GM23338 (cell line): ENCODE measurements around the gene SYP. TPM values are rescaled to one million over a fixed set of nuclear protein-coding genes. Genes with fewer than 3 reads are reported as not detected.

Source experiments
- ATAC-seq: fragments of 200-7000 bp; cut with Tn5 transposase; 3 replicates; pipeline ENCODE4 v1.9.1; 2020
- DNase-seq: peaks from one replicate; pipeline ENCODE4 v3.0.0-alpha.2; 2015; ENCODE audit warnings: low spot score
- H2AFZ ChIP-seq: fragments of 200-600 bp; sonication (generic); 2 replicates; pipeline ENCODE4 v1.8.0; 2016; ENCODE audit warnings: antibody characterized with exemption, mild to moderate bottlenecking, moderate library complexity
- H3F3A ChIP-seq: fragments of 200-600 bp; sonication (generic); replicated peaks from 2 replicates; pipeline ENCODE4 v1.8.0; 2017; ENCODE audit warnings: antibody characterized with exemption, mixed run types, low read depth
- H3K27ac ChIP-seq: fragments of 200-600 bp; sonication (generic); 2 replicates; pipeline ENCODE4 v1.6.1; 2016; ENCODE audit warnings: low read depth
- H3K27me3 ChIP-seq: fragments of 200-600 bp; sonication (generic); 2 replicates; pipeline ENCODE4 v1.8.0; 2016; ENCODE audit warnings: mild to moderate bottlenecking, mixed run types, moderate library complexity; ENCODE audit not compliant: insufficient read depth
- H3K36me3 ChIP-seq: fragments of 200-600 bp; sonication (generic); 2 replicates; pipeline ENCODE4 v1.8.0; 2016; ENCODE audit warnings: mild to moderate bottlenecking; ENCODE audit not compliant: insufficient read depth
- H3K4me1 ChIP-seq: fragments of 200-600 bp; sonication (generic); 2 replicates; pipeline ENCODE4 v1.8.0; 2016; ENCODE audit warnings: mild to moderate bottlenecking, moderate library complexity; ENCODE audit not compliant: insufficient read depth
- H3K4me2 ChIP-seq: fragments of 200-600 bp; sonication (generic); 2 replicates; pipeline ENCODE4 v1.7.1; 2017; ENCODE audit warnings: mixed run types
- H3K4me3 ChIP-seq: fragments of 200-600 bp; sonication (generic); 2 replicates; pipeline ENCODE4 v1.6.1; 2016; ENCODE audit warnings: mixed run types
- H3K79me2 ChIP-seq: fragments of 200-600 bp; sonication (generic); replicated peaks from 2 replicates; pipeline ENCODE4 v1.8.0; 2017; ENCODE audit warnings: mild to moderate bottlenecking; ENCODE audit not compliant: insufficient read depth
- H3K9me2 ChIP-seq: fragments of 200-600 bp; sonication (generic); 2 replicates; pipeline ENCODE4 v1.8.0; 2017; ENCODE audit not compliant: insufficient read depth
- H4K20me1 ChIP-seq: fragments of 200-600 bp; sonication (generic); replicated peaks from 2 replicates; pipeline ENCODE4 v1.8.0; 2017; ENCODE audit warnings: mild to moderate bottlenecking; ENCODE audit not compliant: insufficient read depth
- H3K27ac Mint-ChIP-seq: 2 replicates; pipeline ENCODE4 v1.8.0; 2020; ENCODE audit warnings: inconsistent platforms, mild to moderate bottlenecking, moderate library complexity, mixed read lengths
- H3K27me3 Mint-ChIP-seq: 3 replicates; pipeline ENCODE4 v1.8.0; 2022; ENCODE audit warnings: low read depth, mild to moderate bottlenecking, moderate library complexity, mixed read lengths, inconsistent platforms; ENCODE audit not compliant: insufficient read depth, poor library complexity
- H3K36me3 Mint-ChIP-seq: 3 replicates; pipeline ENCODE4 v1.8.0; 2021; ENCODE audit warnings: low read depth, mild to moderate bottlenecking, inconsistent platforms, moderate library complexity, mixed read lengths
- H3K4me1 Mint-ChIP-seq: 3 replicates; pipeline ENCODE4 v1.8.0; 2020; ENCODE audit warnings: mild to moderate bottlenecking, inconsistent platforms, mixed read lengths
- H3K4me3 Mint-ChIP-seq: 3 replicates; pipeline ENCODE4 v1.8.0; 2021; ENCODE audit warnings: moderate library complexity, mild to moderate bottlenecking, inconsistent platforms, mixed read lengths
- H3K9me3 Mint-ChIP-seq: 3 replicates; pipeline ENCODE4 v1.8.0; 2020; ENCODE audit warnings: moderate library complexity, mild to moderate bottlenecking, inconsistent platforms, mixed read lengths
- CREB1 ChIP-seq: fragments of 250-450 bp; sonication (Bioruptor Pico); IDR thresholded peaks from 2 replicates; pipeline ENCODE4 v1.5.0; 2020; ENCODE audit warnings: low read depth, mild to moderate bottlenecking, moderate library complexity
- EZH2phosphoT487 ChIP-seq: fragments of 200-600 bp; sonication (generic); IDR thresholded peaks from one replicate; pipeline ENCODE4 v1.8.1; 2018; ENCODE audit warnings: antibody characterized with exemption; ENCODE audit not compliant: unreplicated experiment
- JUNB ChIP-seq: IDR thresholded peaks from one replicate; pipeline ENCODE4 v1.6.1; 2016; ENCODE audit warnings: antibody characterized with exemption; ENCODE audit not compliant: unreplicated experiment
- POLR2AphosphoS5 ChIP-seq: IDR thresholded peaks from 2 replicates; pipeline ENCODE4 v1.6.1; 2016; ENCODE audit warnings: antibody characterized with exemption, low read depth
- ZNF462 ChIP-seq: fragments of 250-450 bp; sonication (Bioruptor Pico); IDR thresholded peaks from 2 replicates; pipeline ENCODE4 v1.5.0; 2020; ENCODE audit warnings: mild to moderate bottlenecking, moderate library complexity
- polyA plus RNA-seq: library from polyadenylated mRNA; unstranded; fragments of >200 nt; fragmentation: Nextera tagmentation; extraction: Ambion mirVana; gene quantifications from 2 replicates; pipeline ENCODE4 v1.2.1, GENCODE V29; 2016
- total RNA-seq: library from RNA; depleted of rRNA; stranded (reverse); fragments of >200 nt; shearing (Covaris generic); gene quantifications from 2 replicates; pipeline ENCODE4 v1.2.3, GENCODE V29; 2014

The SYP gene
- total and polyA plus RNA-seq, 2 experiments from 2014 or later, result 3.7 to 9.1 TPM

GRCh38 chrX:49178537-49178936, 21.5 kb downstream of the SYP start (continued):
- TF ChIP-seq ZNF462 (CRISPR knock-in tag), result no peak

GRCh38 chrX:49177873-49178480, 22.0 kb downstream of the SYP start:
- H3K4me3 ChIP-seq, result no peak overlapping the region
- Mint-ChIP-seq H3K36me3 (peaks cover 37% of the 10 kb centered on the region), H3K4me3 (no peak overlapping the region), H3K27ac (no peak overlapping the region), H3K9me3 (no peaks in the 10 kb centered on the region; the same call in 2 of the 3 replicates), H3K4me1 (peaks cover 14% of the 10 kb centered on the region), H3K27me3 (peaks cover 5% of the 10 kb centered on the region)
- H3K9me2 ChIP-seq, result no peaks in the 10 kb centered on the region
- H3F3A ChIP-seq, result no peaks in the 10 kb centered on the region
- no peaks in the 10 kb centered on the region for H3K79me2 ChIP-seq
- H3K36me3 ChIP-seq, result no peaks in the 10 kb centered on the region
- H2AFZ ChIP-seq, result no peak overlapping the region
- H3K4me1 ChIP-seq, result no peaks in the 10 kb centered on the region
- H3K27ac ChIP-seq, result no peak overlapping the region
- no peaks in the 10 kb centered on the region for H4K20me1 ChIP-seq
- ATAC-seq (no peak), DNase-seq (no peak)
- no peak overlapping the region for H3K4me2 ChIP-seq
- peaks cover 7% of the 10 kb centered on the region for H3K27me3 ChIP-seq
- TF ChIP-seq ZNF462 (CRISPR knock-in tag) (no peak), EZH2phosphoT487 (no peak), JUNB (no peak), CREB1 (CRISPR knock-in tag) (no peak), POLR2AphosphoS5 (no peak)
